Measurements from ENCODE around the gene TCFL5. TPM values are rescaled to one million over a fixed set of nuclear protein-coding genes. Genes with fewer than 3 reads are reported as not detected.

The TCFL5 gene
- total and polyA plus RNA-seq, 10 of the 15 experiments (the other 5 are each of a cell fraction or from before 2014, with no cell fraction given) = 0.48 to 8.1 (median 3.8) TPM

GRCh38 chr20:62816884-62817873 lies 44.4 kb downstream of the TCFL5 start, which contains the start of gene COL9A3:
COL9A3 (plus strand) TSS chr20:62817050; CDS start chr20:62817065, 15 bp downstream.
- H3K27me3 ChIP-seq (replicated peaks in 1 of 2; ENCODE audit: control insufficient read depth in 2 of 2, insufficient read depth in 2 of 2, low read length in 1 of 2) = peaks cover 6 to 8% of the 10 kb centered on the region in 2 experiments; a peak in 3 of 4 replicates
- H4K20me1 ChIP-seq (ENCODE audit: control insufficient read depth, insufficient read depth) = no peaks in the 10 kb centered on the region
- no peak within 1 kb of the TSS for H3K9ac ChIP-seq (ENCODE audit: control insufficient read depth, insufficient read depth, low read length)
- intact Hi-C loops (cut with micrococcal nuclease; ENCODE audit: unreplicated experiment) (no loop called here), in situ Hi-C loops (cut with MboI) (no loop called here)
- H3K4me2 ChIP-seq (ENCODE audit: control insufficient read depth, insufficient read depth) = no peak within 1 kb of the TSS
- no peak within 1 kb of the TSS for H2AFZ ChIP-seq (ENCODE audit: control insufficient read depth, low read depth, low read length)
- ChIA-PET RAD21 (ENCODE audit: unreplicated experiment) (no interaction called here), CTCF (no interaction called here), POLR2A (no interaction called here), SMC1A (ENCODE audit: uncharacterized antibody, unreplicated experiment) (no interaction called here)
- WGBS (ENCODE audit: insufficient coverage, insufficient replicate concordance, low lambda C conversion rate, missing lambda C conversion rate) = 56% methylated on average over 48 of the region's 108 CpGs
- no peaks in the 10 kb centered on the region for H3K79me2 ChIP-seq (ENCODE audit: control insufficient read depth, insufficient read depth, low read length)
- DNase-seq (ENCODE audit: low read depth, low spot score) (no peak), ATAC-seq (no peak), FAIRE-seq (no peak)
- H3K36me3 ChIP-seq (ENCODE audit: control insufficient read depth in 2 of 2, insufficient read depth in 2 of 2, low read length in 1 of 2) = peaks cover 0 to 7% of the 10 kb centered on the region in 2 experiments; a peak in 2 of 4 replicates
- no peaks in the 10 kb centered on the region for H3K4me1 ChIP-seq (ENCODE audit: control insufficient read depth, insufficient read depth, low read length)
- H3K27ac ChIP-seq (ENCODE audit: control insufficient read depth, insufficient read depth) = no peak within 1 kb of the TSS
- TF ChIP-seq REST (IDR thresholded peaks at IDR 0.05; ENCODE audit: low read depth, low read length) (no peak), SUZ12 (IDR thresholded peaks at IDR 0.05; ENCODE audit: unreplicated experiment) (peak; percentile 99)
- no peaks in the 10 kb centered on the region for H3K9me3 ChIP-seq (replicated peaks; ENCODE audit: control insufficient read depth, insufficient read depth, low read length)
- H3K4me3 ChIP-seq = no peak within 1 kb of the TSS
- no TSS peak for BruUV-seq (replicated peaks)
